GM21423 (cell line): ENCODE results near the gene PPP2R5E.
"Not testable (repeated sequence)": the region's sequence is repeated elsewhere in the genome, so short reads cannot be mapped to it uniquely, and the experiment has no call there.

ENCODE experiments used
- ATAC-seq: cut with Tn5 transposase; IDR thresholded peaks from one replicate; pipeline ENCODE4 v1.9.1; 2021; ENCODE audit warnings: mild to moderate bottlenecking, moderate library complexity; ENCODE audit not compliant: unreplicated experiment

PPP2R5E gene

DNA sequence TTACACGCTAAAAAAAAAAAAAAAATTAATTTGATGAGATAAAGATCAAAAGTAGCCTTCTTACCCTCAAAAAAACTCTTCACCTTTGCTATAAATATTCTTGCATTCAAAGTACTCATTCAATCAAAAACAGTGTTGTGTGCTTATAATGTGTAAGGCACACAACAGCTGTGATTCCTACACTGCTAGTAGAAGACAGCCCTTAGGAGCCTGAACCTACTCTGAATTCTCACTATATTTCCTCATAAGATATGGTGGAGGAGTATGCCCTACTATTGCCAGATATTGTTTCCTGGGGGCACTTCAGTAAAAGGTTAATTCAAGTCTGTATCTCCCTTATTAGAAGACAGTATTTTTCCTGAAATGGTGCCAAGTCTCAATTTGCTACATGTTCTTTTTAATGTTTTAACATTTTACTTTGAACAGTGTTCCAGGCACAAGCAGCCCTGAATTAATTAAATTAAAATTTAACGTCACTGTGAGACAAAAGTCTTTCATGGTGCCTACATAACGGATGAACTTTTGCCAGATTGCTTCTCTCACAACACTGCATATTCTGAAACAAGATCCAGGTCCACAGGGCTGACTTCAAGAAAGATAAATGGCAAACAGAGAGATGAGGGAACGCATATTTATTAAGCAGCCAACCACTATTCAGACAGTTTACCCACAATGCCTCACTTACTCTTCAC, 19.3 kb downstream of the PPP2R5E start:
- no peak for ATAC-seq

DNA sequence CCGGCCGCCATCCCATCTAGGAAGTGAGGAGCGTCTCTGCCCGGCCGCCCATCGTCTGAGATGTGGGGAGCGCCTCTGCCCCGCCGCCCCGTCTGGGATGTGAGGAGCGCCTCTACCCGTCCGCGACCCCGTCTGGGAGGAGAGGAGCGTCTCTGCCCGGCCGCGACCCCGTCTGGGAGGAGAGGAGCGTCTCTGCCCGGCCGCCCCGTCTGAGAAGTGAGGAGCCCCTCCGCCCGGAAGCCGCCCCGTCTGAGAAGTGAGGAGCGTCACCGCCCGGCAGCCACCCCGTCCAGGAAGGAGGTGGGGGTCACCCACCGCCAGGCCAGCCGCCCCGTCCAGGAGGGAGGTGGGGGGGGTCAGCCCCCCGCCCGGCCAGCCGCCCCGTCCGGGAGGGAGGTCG, 20.7 kb downstream of the PPP2R5E start:
- ATAC-seq = not testable (repeated sequence)

- no peak for ATAC-seq
These were observed 25.8 kb downstream of the PPP2R5E start for GRCh38 chr14:63517354-63517753.

DNA sequence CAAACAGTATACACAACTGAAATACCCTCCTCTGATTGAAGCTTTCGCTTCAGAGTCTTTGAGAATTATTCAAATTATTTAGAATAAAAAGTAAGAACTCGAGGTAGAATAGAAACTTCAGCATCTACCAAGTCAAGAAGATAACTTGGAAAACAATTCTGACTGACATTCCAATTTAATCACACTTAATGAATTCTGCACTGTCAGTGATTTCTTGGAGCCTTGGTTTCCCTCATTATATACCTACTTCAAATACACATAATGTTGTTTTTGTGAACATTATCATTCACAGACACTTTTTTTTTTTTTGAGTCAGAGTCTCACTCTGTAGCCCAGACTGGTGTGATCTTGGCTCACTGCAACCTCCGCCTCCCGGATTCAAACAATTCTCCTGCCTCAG, 27.9 kb downstream of the PPP2R5E start:
- ATAC-seq = no peak

DNA sequence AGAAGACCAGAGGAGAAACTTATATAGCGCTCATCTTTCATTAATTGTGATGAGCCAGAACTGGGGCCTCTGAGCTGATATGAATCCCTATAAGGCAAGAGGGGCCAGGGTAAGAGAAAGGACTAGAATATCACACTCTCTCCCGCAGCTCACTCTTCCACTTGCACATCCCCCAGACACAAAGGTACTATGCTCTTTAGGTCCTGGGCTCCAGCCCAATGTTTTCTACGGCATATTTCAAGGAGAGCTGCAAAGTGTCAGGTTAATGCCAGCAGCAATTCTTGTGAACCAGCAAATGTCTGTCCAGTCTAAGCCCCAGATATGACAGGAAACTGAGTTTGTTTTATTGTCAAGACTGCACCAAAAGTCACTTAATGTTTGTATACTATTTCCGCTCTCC, 29.4 kb downstream of the PPP2R5E start:
- ATAC-seq = no peak

DNA sequence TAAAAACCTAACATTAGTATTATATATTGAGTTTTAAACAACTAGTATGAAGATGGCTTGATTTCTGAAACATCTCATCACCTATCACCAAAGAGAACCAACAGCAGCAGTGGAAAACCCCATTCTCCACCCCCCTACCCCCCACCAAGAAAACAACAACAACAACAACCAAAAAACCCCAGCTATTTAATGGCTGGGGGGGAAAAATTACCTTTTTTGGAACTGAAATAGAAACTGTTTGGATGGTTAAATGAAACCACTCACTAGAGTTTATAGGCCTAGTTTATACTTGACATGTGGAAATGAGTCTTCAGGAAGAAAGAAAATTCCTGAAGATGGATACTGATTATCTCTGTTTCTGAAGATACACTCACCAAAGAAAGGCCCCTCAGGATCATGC, 30.3 kb downstream of the PPP2R5E start:
- no peak for ATAC-seq

DNA sequence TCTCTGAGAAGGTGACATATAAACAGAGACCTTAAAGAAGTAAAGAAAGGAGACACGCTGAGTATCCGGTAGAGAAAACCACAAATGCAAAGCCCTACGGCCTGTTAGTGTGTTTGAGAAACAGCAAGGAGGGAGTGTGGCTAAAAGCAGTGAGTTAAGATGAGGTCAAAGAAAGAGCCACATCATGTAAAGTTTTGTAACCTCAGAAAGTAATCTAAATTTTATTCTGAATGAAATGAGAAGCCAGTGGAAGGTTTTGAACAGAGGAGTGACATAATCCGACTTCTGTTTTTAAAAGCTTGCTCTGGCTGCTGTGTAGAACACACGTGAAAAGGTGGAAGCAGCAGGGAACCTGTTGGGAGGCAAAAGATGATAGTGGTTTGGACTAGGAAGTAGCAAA, 32.6 kb downstream of the PPP2R5E start:
- ATAC-seq = peak; percentile 89

GRCh38 chr14:63508033-63508432, 35.1 kb downstream of the PPP2R5E start:
- no peak for ATAC-seq

GRCh38 chr14:63504648-63505047, 38.5 kb downstream of the PPP2R5E start:
- ATAC-seq = no peak

DNA sequence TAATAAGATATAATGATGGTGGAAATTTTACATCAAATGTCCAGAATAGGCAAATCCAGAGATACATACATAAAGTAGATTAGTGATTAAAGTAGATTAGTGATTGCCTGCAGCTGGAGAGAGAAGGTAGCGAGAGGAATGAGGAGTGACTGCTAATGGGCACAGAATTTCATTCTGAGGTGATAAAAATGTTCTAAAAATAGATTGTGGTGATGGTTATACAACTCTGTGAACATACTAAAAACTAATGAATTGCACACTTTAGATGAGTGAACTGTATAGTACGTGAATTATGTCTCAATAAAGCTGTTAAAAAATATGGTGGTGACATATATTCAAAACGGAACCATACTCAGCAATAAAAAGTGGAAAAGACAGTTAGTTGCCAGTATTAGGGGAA, 41.7 kb downstream of the PPP2R5E start:
- ATAC-seq = no peak

- no peak for ATAC-seq
These were observed 43.4 kb downstream of the PPP2R5E start for GRCh38 chr14:63499701-63500250.

- ATAC-seq = no peak
These were observed 46.3 kb downstream of the PPP2R5E start for GRCh38 chr14:63496837-63497400.

DNA sequence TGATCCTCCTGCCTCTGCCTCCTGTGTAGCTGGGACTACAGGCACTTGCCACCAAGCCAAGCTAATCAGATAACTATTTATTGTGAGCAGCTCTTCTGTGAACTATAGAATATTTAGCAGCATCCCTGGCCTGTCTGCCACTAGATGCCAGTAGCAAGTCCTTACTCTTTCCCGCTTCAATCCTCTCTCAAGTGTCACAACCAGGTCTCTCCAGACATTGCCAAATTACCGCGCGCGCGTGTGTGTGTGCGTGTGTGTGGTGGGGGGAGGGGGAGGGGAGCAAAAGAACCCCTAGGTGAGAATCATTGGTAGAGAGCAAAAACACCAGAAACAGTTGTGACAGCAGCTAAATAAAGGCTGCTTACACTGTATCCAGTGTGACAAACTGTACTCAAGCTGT, 49.9 kb downstream of the PPP2R5E start:
- no peak for ATAC-seq

DNA sequence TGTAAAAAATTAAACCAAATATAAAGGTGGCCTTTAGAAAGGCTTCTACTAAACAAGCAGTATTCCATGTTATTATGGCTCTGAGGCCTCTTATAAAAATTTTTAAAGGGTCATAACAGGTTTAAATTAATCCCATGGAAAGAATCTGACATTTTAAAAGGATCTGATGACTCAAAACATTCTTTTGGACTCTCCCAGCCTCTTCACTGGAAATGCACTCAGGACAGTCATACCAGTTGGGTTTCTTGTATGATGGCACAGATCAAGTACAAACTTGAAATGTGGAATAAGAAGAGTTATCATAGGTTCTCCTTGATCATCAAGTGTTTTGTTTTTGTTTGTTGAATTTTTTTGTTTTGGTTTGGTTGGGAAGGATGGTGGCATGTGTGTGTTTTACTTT, 50.8 kb downstream of the PPP2R5E start:
- ATAC-seq = no peak

- no peak for ATAC-seq
These were observed 55.5 kb downstream of the PPP2R5E start for GRCh38 chr14:63487724-63488123.

DNA sequence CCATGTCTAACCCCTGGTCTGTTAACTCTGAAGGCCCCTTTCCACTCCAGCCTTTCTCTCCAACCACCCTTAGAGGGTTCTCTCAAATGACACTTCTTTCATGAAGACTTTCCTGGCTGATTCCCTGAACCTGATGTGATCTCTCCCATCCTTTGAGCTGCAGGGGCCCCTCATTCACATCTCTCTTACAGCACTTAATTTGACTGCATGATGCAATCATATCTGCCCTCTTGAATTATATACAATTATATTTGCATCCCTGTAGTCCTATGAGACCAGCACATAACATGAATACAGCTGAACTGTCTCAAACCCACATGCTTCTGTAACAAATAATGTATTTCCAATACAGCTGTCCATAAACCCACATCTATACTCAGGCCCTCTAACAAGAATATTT, 56.4 kb downstream of the PPP2R5E start:
- no peak for ATAC-seq

DNA sequence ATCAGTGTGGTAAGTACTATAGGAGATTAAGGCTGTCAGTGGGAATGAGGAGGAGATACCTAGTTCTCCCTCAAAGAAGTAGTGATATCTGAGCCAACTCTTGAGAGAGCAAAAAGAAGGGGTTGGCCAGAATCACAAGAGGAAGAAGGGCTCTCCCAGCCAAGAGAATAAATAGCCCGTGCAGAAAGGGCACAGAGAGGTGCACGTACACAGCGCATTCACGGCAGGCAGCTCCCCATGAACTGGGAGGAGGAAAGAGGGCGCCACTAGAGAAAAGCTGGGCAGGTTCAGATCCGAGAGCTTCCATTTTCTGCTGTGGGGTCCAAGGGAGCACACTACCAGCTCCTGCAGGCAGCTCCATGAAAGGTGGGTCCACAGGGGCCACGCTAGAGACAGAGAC, 59.9 kb downstream of the PPP2R5E start:
- no peak for ATAC-seq

GRCh38 chr14:63480599-63480998, 62.6 kb downstream of the PPP2R5E start:
- ATAC-seq = no peak

GRCh38 chr14:63478437-63478852, 64.7 kb downstream of the PPP2R5E start:
- peak; percentile 49 for ATAC-seq

- ATAC-seq = peak; percentile 80
These were observed 65.2 kb downstream of the PPP2R5E start for GRCh38 chr14:63478010-63478409.

DNA sequence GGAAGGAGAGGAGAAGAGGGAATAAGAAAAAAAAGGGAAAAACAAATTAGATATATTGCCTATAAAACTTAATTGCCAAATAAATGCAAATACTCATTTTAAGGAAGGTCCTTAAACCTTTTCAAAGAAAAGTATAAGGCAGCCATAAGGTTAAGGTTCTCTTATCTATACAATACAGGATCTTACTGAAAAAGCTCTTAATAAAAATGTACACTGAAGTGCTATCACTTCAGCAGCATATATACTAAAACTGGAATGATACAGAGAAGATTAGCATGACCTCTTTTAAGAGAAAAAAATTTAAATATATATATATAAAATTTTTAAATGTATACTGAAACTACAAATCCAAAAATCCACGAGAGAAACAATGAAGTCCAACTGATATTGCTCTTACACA, 65.6 kb downstream of the PPP2R5E start:
- ATAC-seq = no peak

DNA sequence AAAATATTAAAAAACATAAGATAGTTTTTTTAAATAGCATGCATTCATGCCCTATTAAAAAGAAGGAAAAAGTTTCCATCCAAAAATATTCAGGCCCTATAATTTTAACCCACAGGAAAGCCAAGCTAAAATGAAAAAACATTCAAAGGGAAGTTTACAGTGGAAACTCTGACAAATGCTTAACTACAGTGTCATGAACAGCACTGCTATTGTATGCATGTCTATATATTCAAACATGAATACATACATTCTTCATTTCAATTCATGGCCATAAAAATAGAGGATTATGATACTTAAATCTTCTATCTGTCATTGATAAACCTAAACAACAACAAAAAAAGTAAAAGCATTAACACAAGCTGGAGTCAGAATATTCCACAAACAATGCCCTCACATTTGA, 67.4 kb downstream of the PPP2R5E start:
- no peak for ATAC-seq

DNA sequence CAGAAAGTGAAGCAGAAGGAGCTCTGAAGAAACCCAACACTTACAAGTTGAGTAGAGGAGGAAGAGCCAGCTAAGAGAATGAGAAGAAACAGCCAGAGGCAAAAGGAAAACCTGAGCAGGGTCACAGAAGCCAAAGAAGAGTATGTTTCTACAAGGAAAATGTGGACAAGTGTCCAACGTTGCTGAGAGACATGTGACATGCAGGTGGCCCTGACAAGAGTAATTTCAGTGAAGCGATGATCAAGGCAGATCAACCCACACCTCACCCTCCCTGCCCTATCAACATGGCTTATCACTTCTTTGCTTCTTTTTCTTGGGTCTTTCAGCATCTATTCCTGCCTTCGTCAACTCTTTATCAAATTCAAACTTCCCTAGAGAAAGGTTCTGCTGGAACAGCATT, 68.3 kb downstream of the PPP2R5E start:
- ATAC-seq = no peak
